ENCODE results near the gene MBD2.

DNA sequence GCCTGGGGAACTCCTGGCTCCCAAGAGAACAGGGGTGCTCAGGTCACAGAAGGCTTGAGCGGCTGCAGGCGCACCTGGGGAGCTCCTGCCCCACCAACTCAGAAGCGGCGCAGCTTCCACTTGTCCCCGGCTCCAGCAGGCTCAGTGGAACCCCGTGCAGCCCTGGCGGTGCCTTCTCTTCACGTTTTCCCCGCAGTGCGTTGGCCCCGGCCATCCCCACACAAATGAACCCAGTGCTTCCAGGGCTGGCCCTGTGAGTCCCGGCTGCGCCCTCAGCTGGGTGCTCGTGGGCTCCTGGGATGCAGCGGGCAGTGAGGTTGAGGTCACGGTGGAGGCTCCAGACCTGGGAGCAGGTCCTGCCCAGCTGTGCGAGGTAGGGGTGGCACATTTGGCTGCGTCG, 17.9 kb upstream of the MBD2 start:
- TF ChIP-seq, protein P1, sequence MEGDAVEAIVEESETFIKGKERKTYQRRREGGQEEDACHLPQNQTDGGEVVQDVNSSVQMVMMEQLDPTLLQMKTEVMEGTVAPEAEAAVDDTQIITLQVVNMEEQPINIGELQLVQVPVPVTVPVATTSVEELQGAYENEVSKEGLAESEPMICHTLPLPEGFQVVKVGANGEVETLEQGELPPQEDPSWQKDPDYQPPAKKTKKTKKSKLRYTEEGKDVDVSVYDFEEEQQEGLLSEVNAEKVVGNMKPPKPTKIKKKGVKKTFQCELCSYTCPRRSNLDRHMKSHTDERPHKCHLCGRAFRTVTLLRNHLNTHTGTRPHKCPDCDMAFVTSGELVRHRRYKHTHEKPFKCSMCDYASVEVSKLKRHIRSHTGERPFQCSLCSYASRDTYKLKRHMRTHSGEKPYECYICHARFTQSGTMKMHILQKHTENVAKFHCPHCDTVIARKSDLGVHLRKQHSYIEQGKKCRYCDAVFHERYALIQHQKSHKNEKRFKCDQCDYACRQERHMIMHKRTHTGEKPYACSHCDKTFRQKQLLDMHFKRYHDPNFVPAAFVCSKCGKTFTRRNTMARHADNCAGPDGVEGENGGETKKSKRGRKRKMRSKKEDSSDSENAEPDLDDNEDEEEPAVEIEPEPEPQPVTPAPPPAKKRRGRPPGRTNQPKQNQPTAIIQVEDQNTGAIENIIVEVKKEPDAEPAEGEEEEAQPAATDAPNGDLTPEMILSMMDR (IDR thresholded peaks at IDR 0.05), result no peak
- no peak for TF ChIP-seq POLR2A (IDR thresholded peaks at IDR 0.05)
